ENCODE measurements around the gene PIEZO1.

PIEZO1 gene

DNA sequence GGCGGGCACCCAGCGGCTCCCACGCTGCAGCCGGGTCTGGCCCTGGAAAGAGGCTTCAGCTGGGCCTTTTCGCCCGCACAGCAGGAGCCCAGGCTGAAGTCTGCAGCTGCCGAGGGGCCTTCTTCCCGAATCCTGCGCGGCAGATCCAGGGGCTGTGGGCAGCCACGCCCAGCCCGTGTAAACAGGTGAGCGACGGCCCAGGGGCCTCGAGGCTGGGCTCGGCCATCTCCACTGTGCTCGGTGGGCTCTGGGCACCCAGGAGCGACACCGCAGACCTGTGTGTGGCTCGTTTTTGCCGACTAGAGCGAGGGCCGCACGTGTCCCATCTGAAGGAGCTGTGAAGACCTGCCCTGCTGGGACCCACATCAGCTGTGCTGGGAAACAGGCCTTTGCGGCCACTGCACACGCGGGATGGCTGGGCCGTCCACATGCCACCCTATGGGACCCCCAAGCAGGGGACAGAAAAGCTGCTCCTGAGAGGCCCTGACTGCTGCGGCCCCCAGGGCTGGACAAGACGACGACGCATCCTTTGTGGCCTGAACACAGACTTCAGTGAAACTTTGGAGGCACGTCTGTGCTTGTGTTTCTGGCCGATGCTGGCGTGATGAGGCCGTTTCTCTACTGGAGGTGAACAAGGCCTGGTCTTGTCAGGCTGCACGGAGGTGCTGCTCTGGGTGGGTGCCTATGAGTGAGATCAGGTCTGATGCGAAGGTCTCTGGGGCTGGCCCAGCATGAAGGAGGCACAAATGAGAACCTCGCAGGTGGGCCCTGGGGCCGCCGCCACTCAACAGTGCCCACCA is 31.9 kb upstream of the PIEZO1 start:
- no peak for DNase-seq

DNA sequence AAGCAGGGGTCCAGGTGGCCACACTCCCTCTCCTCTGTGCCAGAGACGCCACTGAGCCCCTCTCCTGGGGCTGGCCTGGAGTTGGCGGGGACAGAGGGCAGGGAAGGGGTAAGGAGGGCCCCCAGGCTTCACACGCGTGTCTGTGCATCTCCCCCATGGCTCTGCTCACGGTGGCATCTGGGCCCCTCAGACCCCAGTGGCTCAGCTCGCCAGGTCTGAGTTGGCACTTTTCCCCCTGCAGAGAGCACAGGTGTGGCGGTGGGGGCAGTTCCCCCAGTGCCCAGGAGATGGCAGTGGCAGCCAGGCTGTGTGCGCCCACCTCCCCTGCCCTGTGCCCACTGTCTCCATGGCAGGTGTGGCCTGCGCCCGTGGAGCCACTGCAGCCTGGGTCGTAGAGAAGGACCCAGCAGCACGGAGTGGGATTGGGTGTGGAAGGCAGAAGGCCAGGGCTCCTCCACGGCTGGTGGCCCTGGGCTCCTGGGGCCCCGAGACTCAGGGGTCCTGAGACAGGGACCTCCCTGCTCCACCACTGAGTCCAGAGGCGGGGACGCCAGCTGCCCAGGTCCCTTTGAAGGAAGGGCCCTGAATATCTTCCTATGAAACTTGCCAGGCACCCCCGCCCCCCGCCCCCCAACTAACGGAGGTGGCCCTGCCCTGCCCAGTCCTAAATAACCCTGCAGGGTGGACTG is 31.0 kb upstream of the PIEZO1 start:
- DNase-seq, result peak; percentile 65

DNA sequence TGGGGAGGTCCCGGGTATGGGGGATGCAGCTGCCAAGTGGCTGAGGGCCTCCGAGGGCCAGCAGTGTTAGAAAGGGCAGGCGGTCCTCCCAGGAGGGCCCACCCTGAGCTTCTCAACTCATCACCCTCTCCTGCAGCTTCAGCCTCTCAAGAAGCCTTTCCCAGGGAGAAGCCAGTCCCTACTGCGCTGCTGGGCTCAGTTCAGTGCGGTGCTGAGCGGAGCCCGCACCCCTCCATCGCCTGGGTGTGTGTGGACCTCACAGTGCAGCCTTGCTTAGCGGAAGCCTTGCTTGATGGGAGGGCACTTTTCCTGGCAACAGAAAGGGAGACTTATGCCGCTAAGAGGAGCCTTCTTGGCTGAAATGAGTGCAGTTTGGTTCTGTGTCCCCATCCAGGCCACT is 30.2 kb upstream of the PIEZO1 start:
- no peak for DNase-seq

DNA sequence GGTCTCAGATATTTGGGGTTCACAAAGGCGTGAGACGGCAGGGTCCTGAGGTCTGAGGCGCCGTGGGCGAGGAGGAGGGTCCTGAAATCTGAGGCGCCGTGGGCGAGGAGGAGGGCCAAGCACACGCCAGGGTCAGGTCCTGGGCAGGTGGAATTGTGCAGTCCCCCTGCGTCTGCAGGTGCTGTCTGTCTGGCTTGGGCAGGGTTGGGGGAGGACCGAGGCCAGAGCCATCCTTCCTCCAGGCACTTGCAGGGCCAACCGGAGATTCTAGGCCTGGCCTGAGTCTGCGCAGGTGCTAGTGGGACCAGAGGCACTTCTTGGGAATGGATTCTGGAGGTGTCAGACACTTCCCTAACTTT is 29.1 kb upstream of the PIEZO1 start:
- no peak for DNase-seq

DNA sequence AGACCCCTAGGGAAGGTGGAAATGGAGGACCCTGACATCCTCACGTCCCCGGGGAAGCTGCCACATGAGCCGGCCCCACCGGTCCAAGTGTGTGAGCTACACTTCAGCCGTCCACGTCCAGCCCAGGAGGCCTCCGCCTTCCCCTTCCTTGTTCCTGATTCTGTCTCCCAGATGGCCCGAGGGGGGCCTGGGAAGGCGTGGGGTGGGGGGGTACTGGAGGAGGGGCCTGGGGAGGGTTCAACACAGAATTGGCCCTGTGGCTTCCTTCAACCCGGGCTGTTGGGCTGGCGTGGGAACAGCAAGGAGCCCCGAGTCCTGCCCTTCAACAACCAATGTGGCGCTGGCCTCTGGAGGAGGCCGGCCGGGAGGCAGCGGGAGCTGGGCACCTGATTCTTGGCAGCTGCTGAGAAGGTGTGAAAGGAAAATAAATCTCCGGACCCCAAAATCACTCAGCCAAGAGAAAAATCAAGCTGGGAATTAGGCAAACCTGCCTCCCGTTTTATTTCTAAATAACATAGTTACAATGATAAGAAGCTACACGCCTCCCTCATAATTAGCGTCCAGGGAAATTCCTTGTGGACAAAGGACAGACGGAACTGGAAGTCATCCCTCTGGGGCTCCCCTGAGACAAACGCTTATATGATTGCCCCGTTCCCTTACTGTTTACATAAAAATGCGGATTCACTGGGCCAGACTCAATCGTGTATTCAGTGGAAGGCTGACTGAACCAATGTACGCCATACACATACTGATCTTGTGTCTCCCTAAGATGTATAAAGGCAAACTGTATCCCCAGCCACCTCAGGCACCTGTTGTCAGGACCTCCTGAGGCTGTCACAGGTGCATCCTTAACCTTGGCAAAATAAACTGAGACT is 28.5 kb upstream of the PIEZO1 start:
- no peak for DNase-seq

DNA sequence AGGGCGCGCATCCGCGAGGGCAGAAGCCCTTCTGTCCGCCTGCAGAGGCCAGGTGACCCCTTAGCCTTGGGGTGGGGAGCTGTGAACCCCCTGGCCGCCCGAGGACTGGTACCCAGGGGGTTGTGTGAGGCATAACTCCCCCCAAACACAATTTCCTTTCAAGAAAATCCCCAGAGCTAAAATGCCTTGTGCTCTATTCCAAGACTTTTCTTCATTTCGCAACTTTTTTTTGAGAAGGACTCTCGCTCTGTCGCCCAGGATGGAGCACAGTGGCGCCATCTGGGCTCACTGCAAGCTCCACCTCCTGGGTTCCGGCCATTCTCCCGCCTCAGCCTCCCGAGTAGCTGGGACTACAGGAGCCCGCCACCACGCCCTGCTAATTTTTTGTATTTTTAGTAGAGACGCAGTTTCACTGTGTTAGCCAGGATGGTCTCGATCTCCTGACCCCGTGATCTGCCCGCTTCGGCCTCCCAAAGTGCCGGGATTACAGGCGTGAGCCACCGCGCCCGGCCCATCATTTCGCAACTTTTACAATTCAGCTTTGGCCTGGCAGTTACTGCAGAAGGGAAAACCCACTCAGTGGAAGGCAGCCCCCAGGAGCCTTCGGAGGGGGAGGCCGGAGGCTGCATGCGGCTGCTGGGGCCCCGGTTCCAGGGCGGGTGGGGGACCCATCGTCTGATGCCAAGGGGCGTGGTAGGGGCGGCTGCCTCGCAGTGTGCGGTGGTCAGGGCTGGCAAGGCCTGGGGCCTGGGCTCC is 27.7 kb upstream of the PIEZO1 start:
- peak; percentile 65 for DNase-seq

DNA sequence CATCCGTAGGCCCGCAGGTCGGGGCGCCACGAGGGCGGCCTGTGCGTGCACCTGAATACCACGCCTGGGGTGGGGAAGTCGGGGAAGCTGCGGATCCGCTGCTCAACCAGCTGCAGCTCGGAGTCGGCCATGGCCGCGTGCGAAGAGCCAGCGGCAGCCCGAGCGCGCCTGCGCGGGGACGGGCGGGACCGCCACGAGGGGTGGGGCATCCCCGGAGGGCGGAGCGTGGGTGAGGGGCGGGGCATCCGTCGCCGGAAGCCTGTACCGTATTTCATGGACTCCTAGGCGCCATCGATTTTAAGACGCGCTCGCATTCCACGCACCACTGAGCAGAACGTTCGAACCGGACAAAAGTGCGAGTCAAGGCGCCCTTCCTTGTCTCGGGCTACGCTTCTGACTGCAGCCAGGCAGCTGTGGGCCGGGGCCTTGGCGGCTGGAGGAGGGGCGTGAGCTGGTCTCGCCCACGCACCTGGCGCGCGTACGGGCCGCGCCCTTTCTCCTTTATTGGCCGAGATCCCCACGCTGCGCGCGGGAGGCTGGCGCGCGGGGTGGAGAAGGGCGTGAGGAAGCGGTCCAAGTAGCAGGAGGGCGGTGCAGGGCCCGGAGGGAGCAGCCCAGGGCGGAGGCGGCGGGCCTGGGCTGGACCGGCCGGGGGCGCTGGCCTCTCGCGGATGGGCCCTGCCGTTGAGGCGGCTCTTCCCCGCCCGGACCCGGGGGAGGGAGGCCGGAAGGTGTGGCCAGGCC is 26.9 kb upstream of the PIEZO1 start, which contains the start of gene APRT:
APRT (minus strand) TSS at position 160 of the 744 bp plus-strand sequence; CDS start at position 131, 29 bp downstream.
- peak; percentile 90 for DNase-seq

DNA sequence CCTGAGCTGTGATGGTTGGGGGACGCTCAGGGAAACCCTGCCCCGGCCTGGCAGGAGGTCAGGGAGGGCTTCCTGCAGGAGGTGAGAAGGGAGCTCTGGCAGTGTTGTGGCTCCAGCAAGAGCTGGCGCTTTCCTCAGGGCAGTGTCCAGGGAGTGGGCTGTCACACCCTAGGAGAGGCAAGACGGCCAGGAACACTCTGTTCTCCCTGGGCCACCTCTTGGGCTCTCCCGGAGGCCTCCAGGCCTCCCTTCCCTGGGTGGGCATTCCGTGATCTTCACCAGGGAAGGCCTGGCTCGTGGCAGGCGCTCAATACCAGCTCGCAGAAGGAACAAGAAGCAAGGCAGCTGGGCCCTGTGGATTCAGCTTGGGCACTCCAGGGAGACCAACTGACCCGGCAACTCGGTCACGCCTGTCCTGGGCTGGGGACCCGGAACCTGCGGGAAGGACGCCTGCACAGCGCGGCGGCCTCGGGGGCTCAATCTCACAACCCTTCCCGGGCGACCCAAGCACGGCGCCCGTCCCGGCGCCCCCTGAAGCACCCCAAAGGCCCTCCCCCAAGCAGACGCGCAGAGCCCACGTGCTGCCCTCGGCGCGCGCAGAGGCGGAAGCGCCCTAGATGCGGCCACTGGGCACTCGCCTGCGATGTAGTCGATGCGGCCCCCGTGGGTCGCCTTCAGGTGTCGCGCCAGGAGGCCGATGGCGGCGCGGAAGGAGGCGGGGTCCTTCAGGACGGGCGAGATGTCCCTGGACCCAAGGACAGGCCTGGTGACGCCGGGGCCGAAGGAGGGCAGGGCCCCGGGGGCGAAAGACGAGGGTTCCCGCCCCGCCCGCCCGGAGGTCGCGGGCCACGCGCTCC is 26.1 kb upstream of the PIEZO1 start:
- DNase-seq, result peak; percentile 72

DNA sequence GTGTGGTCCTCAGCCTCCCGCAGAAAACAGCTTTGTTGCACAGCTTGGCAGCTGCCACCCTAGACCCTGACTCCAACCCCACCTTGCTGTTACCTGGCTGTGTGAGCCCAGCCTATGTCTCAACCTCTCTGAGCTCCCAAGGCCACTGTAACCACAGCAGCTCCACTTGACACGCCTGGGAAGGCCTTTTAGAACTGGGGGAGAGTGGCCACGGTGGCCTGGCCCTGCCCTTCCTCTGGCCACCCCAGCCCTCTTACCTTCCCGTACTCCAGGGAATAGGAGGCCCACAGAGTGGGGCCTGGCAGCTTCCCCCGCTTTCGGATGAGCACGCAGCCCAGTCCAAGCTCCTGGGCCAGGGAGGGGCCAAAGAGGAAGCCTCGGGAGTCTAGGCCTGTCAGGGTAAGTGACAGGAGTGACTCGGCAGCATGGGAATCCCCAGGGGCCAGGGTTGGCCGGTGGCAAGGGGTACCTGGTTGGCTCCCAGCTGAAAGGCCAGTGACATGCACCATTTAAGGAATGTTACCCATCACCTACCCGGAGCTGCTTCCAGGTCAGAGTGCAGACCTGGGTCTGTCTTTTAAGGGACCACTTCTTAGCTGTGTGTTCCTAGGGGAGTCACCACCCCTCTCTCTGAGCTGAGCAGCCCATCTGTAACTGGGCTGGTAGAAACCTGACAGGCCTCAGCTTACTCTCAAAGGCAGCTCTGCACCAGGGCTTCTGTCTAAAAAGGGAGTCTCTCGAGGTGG is 25.3 kb upstream of the PIEZO1 start:
- DNase-seq, result peak; percentile 52

DNA sequence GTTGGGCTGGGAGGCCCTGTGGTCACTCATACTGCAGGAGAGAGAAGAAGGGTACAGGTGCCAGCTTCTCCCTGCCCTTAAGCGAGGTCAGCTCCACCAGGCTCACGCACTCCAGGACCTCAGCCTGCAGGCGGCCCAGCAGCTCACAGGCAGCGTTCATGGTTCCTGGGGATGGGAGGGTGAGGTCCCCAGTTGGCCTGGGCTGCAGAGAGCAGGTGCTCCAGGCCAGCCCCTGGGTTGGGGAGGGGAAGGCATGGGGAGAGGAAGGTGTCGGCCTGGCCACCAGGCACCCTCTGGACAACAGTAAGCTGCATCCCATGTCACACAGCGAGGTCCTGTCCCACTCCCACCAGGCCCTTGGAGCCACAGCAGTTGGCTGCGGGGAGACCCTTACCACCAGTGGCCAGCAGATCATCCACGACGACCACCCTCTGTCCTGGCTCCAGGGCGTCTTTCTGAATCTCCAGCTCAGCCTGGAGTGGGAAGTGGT is 24.7 kb upstream of the PIEZO1 start:
- peak; percentile 52 for DNase-seq

DNA sequence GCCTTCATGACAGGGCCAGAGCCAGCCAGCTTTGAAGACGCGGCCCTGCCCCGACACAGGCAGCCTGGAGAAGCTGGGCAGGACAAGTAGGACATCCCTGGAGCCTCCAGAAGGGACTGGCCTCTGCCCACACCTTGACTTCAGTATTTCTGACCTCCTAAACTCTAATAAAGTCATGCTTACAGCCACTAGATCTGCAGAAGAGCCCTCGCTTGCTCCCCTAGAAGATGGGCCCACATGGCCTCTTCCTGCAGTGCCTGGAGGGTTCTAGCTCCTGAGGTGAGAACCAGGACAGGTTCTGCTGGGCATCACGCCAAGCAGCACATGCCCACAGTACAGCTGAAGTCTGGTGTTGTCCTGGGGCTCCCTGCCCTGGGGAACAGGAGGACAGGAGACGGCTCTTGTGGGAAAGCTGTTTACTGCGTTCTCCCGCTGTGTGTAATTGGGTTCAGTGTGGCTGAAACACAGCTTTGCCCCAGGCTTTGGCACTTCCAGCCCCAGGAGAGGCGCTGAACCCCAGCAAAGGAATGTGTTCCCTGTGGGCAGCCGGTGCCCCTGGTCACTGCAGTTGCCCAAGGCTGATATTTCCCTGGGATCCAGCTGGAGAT is 24.2 kb upstream of the PIEZO1 start:
- peak; percentile 27 for DNase-seq

DNA sequence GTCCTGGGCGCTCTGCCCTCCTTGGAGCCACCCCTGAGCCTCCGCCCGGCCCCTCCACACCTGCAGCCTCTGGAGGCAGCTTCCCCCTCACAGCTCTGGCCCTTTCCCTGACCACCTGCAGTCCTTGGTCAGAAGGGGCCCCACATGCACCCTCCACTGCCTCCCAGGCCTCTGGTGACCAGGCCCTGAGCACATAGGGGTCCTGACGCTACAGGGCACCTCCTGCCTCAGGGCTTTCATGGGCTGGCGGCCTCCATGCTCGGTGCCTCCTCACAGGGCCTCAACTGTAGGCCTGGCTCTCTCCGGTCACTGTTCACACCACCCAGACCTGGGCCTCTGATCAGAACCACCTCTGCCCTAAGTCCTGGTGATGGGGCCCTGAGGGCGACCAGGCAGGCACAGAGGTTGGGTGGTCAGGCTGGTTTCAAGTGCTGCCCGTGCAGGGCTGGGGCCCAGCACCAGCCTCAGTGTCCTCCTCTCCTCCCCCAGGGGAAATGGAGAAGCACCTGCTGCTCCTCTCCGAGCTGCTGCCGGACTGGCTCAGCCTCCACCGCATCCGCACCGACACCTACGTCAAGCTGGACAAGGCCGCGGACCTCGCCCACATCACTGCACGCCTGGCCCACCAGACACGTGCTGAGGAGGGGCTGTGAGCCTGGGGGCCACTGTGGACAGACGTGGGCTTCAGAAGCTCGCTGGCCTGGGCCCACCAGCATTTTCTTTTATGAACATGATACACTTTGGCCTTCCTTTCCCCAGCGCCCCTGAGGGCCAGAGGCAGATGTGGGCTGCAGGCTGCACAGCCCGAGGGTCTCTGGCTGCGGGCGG is 22.8 kb upstream of the PIEZO1 start:
- no peak for DNase-seq

DNA sequence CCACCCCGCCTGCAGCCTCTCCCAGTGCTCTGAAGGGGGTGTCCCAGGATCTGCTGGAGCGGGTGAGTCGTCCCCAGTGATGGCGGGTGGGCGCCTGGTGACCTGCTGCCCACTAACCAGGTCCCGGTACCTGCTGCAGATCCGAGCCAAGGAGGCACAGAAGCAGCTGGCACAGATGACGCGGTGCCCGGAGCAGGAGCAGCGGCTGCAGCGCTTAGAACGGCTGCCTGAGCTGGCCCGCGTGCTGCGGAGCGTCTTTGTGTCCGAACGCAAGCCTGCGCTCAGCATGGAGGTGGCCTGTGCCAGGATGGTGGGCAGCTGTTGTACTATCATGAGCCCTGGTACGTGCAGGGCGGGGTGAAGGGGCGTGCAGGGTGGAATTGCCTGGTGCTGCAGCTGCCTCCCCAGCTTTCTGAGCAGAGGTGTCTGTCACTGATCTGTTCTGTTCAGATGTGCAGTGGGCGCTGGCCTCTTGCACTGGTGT is 22.2 kb upstream of the PIEZO1 start:
- no peak for DNase-seq

DNA sequence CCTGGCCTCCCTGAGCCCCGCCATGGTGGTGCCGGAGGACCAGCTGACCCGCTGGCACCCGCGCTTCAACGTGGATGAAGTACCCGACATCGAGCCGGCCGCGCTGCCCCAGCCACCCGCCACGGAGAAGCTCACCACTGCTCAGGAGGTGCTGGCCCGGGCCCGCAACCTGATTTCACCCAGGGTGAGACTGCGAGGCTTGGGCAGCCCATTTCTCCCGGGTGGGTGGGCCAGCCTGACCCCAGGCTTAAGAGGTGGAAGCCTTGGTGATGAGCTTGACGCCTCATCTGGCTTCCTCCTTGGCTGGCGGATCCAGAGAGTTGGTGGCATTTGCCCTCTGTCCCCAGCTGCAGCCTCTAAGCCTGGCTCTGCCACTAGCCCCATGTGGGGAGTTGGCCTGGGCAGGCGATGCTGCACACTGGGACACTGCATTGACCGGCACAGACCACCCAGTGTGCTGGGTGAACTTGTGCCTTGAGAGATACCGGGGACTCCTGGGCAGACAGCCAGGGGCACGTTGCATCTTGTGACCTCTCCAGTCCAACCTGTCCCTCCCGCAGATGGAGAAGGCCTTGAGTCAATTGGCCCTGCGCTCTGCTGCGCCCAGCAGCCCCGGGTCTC is 21.6 kb upstream of the PIEZO1 start:
- no peak for DNase-seq

DNA sequence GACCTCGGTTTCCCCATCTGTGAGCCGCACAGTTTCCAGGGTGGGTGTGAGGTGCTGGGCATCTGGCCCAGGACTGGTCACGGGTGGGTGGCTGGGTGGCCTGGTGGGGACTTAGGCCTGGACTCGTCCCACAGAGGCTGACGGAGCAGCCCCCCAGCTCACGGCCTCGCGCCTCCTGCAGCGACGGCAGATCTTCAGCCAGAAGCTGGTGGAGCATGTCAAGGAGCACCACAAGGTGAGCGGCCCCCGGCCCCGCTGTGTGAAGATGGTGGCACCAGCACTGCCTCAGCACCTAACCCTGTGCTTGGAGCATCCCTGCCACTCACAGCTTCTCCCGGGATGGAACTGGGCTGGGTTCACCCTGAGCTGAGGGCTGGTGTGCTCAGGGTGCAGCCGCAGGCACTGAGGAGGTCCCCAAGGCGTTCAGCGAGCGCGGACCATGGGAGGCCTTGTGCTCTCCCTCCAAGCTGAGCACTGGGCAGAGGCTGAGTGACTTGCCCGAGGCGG is 20.9 kb upstream of the PIEZO1 start:
- no peak for DNase-seq

DNA sequence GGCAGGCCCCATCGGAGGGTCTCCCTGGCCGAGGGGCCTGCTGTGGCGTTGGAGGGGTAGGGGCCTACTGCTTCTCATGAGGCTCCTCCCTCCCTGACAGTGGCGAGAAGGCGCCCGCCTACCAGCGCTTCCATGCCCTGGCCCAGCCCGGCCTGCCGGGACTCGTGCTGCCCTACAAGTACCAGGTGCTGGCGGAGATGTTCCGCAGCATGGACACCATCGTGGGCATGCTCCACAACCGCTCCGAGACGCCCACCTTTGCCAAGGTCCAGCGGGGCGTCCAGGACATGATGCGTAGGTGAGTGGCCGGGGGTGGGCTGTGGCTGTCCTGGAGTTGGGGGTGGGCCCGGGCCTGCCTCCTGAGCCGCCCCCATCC is 20.3 kb upstream of the PIEZO1 start:
- no peak for DNase-seq

DNA sequence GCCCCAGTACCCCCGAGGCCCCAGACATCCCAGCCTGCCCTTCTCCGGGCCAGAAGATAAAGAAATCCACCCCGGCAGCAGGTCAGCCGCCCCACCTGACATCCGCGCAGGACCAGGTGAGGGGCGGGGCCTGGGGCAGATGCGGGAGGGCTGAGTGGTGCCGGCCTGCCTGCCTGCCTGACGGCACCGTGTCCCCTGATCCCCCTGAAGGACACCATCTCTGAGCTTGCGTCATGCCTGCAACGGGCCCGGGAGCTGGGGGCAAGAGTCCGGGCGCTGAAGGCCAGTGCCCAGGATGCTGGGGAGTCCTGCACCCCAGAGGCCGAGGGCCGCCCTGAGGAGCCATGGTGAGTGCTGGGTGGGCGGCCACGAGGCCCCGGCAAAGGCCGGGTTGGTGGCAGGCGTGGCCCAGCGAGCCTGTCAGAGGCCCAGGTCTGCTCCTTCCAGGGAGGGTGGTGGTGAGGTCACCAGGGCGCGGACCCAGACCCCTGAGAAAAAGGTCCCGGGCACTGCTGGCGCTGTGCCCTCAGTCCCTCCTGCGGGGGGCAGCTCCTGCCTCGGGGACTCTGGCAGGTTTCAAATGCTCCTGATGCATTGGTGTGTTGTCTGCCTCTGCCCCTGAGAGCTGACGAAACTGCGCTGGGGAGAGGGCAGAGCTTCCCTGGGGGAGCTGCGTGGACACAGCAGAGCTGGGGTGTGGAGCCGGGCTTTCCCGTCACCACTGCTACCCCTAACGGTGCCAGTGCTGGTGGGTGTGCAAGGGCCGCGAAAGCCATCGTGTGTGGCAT is 19.7 kb upstream of the PIEZO1 start:
- peak; percentile 48 for DNase-seq

Measured in NCI-H82 (cell line).